Endodermal cell (in vitro differentiated cells): ENCODE results near the gene KIF25. TPM values are rescaled to one million over a fixed set of nuclear protein-coding genes. Genes with fewer than 3 reads are reported as not detected.

Experiments used
- DNase-seq: peaks from one replicate; pipeline ENCODE4 v3.0.0-alpha.2; 2017
- H3K27ac ChIP-seq: 2 replicates; pipeline ENCODE4 v1.5.1; 2013; ENCODE audit warnings: mild to moderate bottlenecking, low read depth, low read length, moderate library complexity
- H3K27me3 ChIP-seq: 2 replicates; pipeline ENCODE4 v1.6.1; 2013; ENCODE audit warnings: mild to moderate bottlenecking, low read length, moderate library complexity; ENCODE audit not compliant: insufficient read depth, control insufficient read depth, poor library complexity, severe bottlenecking
- H3K36me3 ChIP-seq: 2 replicates; pipeline ENCODE4 v1.7.0; 2013; ENCODE audit warnings: mild to moderate bottlenecking, low read length, moderate library complexity; ENCODE audit not compliant: control insufficient read depth, insufficient read depth
- H3K4me1 ChIP-seq: one replicate; pipeline ENCODE4 v1.7.0; 2013; ENCODE audit warnings: low read length; ENCODE audit not compliant: control insufficient read depth, insufficient read depth
- H3K4me3 ChIP-seq: 2 replicates; pipeline ENCODE4 v1.5.1; 2013; ENCODE audit warnings: mild to moderate bottlenecking, low read length, moderate library complexity
- H3K9ac ChIP-seq: 2 replicates; pipeline ENCODE4 v1.6.1; 2013; ENCODE audit warnings: mild to moderate bottlenecking, low read length, moderate library complexity; ENCODE audit not compliant: poor library complexity, severe bottlenecking; ENCODE audit errors: extremely low read depth
- H3K9me3 ChIP-seq: 2 replicates; pipeline ENCODE4 v1.6.1; 2013; ENCODE audit warnings: mild to moderate bottlenecking, low read length, moderate library complexity; ENCODE audit not compliant: control insufficient read depth
- H3K27ac Mint-ChIP-seq: 2 replicates; pipeline ENCODE4 v1.8.0; 2020; ENCODE audit warnings: mixed read lengths
- H3K27me3 Mint-ChIP-seq: 2 replicates; pipeline ENCODE4 v1.8.0; 2021; ENCODE audit warnings: mild to moderate bottlenecking, mixed read lengths; ENCODE audit not compliant: insufficient read depth
- H3K36me3 Mint-ChIP-seq: 2 replicates; pipeline ENCODE4 v1.8.0; 2020; ENCODE audit warnings: low read depth, mixed read lengths
- H3K4me1 Mint-ChIP-seq: 2 replicates; pipeline ENCODE4 v1.8.0; 2020; ENCODE audit warnings: mixed read lengths
- H3K4me3 Mint-ChIP-seq: 2 replicates; pipeline ENCODE4 v1.8.0; 2020; ENCODE audit warnings: mild to moderate bottlenecking, moderate library complexity, mixed read lengths
- H3K9me3 Mint-ChIP-seq: 2 replicates; pipeline ENCODE4 v1.8.0; 2020; ENCODE audit warnings: mild to moderate bottlenecking, mixed read lengths
- WGBS, 2 experiments: methylation state at CpG; one replicate each; pipeline versions ENCODE4 v1.1.5 to v1.1.7; 2013; ENCODE audit warnings: missing lambda C conversion rate in 2 of 2, mixed read lengths in 1 of 2; ENCODE audit not compliant: insufficient coverage in 1 of 2, insufficient read length in 1 of 2; 5-methylcytosine and 5-hydroxymethylcytosine counted together
- total RNA-seq, 2 donors: library from RNA; stranded (reverse); fragmentation: NEBNext Ultra II Directional in 1 of 2; extraction: Animal tissue kit (Norgen Biotek cat#: 25700) in 1 of 2; gene quantifications; 2 replicates in 1 of 2; 3 replicates in 1 of 2; pipeline ENCODE4 v1.2.1, GENCODE V29; 2021
- TF ChIP-seq, protein P1 (sequence below): fragments of 200-600 bp; sonication (generic); conservative IDR thresholded peaks from 2 replicates; pipeline ENCODE4 v1.5.0; 2021; ENCODE audit warnings: antibody characterized with exemption, mild to moderate bottlenecking

Gene KIF25
- total RNA-seq, 2 donors from 2014 or later = 1.3 TPM; not detected in 1

DNA sequence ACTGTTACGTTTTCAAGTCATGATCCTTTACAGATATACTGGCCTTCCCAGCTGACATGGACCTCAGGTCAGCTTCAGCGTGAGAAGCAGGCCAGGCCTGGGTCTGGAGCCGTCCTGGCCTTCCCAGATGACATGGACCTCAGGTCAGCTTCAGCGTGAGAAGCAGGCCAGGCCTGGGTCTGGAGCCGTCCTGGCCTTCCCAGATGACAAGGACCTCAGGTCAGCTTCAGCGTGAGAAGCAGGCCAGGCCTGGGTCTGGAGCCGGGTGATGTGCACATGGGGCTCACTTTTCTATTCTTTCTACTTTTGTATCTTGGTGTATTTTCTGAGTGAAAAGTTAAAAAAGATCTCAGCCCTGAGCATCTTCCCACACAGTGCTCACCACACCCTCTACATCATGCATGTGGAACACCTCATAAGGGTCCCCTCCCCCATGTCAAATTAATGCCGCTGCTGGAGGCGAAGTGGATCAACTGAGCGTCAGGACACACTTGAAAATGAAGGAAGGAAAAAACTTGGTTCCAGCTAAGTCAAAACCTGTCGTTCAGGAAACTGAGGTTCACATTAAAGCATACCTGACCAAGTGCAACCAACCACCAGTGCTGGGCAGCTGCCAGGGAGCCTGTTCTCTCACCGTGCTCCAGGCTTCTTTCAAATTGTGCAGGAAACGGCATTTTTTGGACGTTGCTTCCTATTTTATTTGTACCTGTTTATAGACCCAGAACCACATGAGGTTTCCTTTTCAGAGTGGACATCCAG is 32.2 kb downstream of the KIF25 start:
- H3K4me1 Mint-ChIP-seq = no peaks in the 10 kb centered on the region
- 90 to 93% methylated on average over 9 to 14 of the region's 14 CpGs for WGBS, 2 experiments

DNA sequence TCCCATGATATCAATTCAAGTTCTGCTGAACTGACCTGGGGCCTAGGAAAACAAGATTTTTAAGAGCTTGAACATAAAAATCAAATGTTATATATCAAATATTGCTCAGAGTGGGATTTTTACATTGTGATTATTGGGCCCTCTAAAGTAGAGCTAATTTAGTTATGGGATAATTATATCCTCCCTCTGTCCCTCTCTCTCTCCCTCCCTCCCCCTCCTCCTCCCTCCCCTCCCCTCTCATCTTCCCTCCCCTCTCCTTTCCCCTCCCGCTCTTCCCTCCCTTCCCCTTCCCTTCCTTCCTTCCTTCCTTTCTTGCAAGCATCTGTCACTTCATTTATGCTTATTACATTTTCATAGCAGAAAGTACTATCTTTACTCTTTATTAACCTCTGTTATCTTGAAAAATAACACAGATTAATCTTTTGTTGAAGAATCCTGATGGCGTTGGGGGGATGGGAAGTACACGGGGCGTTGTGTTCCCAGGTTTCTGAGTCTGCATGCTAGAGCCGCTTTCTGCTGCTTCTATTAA is 32.8 kb downstream of the KIF25 start:
- Mint-ChIP-seq H3K4me3 (no peak overlapping the region), H3K27me3 (peaks cover 7% of the 10 kb centered on the region), H3K27ac (no peak overlapping the region), H3K4me1 (no peaks in the 10 kb centered on the region), H3K9me3 (peaks cover 2% of the 10 kb centered on the region), H3K36me3 (no peaks in the 10 kb centered on the region)
- no peak for DNase-seq
- TF ChIP-seq, protein P1, sequence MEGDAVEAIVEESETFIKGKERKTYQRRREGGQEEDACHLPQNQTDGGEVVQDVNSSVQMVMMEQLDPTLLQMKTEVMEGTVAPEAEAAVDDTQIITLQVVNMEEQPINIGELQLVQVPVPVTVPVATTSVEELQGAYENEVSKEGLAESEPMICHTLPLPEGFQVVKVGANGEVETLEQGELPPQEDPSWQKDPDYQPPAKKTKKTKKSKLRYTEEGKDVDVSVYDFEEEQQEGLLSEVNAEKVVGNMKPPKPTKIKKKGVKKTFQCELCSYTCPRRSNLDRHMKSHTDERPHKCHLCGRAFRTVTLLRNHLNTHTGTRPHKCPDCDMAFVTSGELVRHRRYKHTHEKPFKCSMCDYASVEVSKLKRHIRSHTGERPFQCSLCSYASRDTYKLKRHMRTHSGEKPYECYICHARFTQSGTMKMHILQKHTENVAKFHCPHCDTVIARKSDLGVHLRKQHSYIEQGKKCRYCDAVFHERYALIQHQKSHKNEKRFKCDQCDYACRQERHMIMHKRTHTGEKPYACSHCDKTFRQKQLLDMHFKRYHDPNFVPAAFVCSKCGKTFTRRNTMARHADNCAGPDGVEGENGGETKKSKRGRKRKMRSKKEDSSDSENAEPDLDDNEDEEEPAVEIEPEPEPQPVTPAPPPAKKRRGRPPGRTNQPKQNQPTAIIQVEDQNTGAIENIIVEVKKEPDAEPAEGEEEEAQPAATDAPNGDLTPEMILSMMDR = no peak
- Histone ChIP-seq H3K4me3 (no peak overlapping the region), H3K4me1 (no peaks in the 10 kb centered on the region), H3K27me3 (no peaks in the 10 kb centered on the region), H3K9me3 (no peaks in the 10 kb centered on the region), H3K27ac (no peak overlapping the region), H3K9ac (no peak overlapping the region), H3K36me3 (no peaks in the 10 kb centered on the region)
- 54 to 78% methylated on average over 2 to 5 of the region's 5 CpGs for WGBS, 2 experiments

More for the DNA sequence above, 32.2 kb downstream of the KIF25 start:
- H3K4me1 ChIP-seq = no peaks in the 10 kb centered on the region
- H3K27me3 ChIP-seq = no peaks in the 10 kb centered on the region
- no peak overlapping the region for H3K27ac Mint-ChIP-seq
- TF ChIP-seq, protein P1 = no peak
- no peak overlapping the region for H3K4me3 Mint-ChIP-seq
- no peak overlapping the region for H3K27ac ChIP-seq
- no peak overlapping the region for H3K9ac ChIP-seq
- no peaks in the 10 kb centered on the region for H3K36me3 Mint-ChIP-seq
- H3K4me3 ChIP-seq = no peak overlapping the region
- H3K9me3 ChIP-seq = no peaks in the 10 kb centered on the region
- H3K9me3 Mint-ChIP-seq = no peaks in the 10 kb centered on the region
- peaks cover 1% of the 10 kb centered on the region for H3K27me3 Mint-ChIP-seq
- no peaks in the 10 kb centered on the region for H3K36me3 ChIP-seq
- DNase-seq = no peak

DNA sequence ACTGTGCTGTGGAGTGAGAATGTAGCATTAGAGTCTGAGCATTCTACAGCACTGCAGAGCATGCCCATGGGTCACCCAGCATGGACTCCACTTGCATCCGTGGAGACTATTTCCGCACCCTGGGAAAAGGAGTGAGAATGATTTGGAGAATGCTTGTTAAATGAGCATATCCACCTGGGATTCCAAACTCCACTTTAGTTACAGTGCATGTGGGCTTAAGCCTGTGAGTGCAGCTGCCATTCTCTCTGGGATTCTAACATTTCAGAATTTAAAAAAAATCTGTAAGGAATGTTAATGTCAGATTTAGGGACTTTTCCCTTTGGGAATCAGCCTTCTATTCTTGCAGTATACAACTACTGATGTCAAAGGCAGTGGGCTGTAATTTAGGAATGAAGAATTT is 33.4 kb downstream of the KIF25 start:
- no peaks in the 10 kb centered on the region for H3K4me1 ChIP-seq
- TF ChIP-seq, protein P1 = no peak
- peaks cover 1% of the 10 kb centered on the region for H3K4me1 Mint-ChIP-seq
- H3K4me3 ChIP-seq = no peak overlapping the region
- no peaks in the 10 kb centered on the region for H3K36me3 ChIP-seq
- H3K4me3 Mint-ChIP-seq = no peak overlapping the region
- H3K9me3 ChIP-seq = no peaks in the 10 kb centered on the region
- no peaks in the 10 kb centered on the region for H3K36me3 Mint-ChIP-seq
- no peaks in the 10 kb centered on the region for H3K27me3 ChIP-seq
- no peak for DNase-seq
- peaks cover 7% of the 10 kb centered on the region for H3K27me3 Mint-ChIP-seq
- 83% methylated on average over 2 of the region's 2 CpGs; no CpG with 5 or more reads in 1 of the 2 experiments for WGBS, 2 experiments
- peaks cover 2% of the 10 kb centered on the region for H3K9me3 Mint-ChIP-seq
- H3K27ac Mint-ChIP-seq = no peak overlapping the region
- H3K9ac ChIP-seq = no peak overlapping the region
- no peak overlapping the region for H3K27ac ChIP-seq
